ENCODE results near the gene NCAM1. TPM values are rescaled to one million over a fixed set of nuclear protein-coding genes. Genes with fewer than 3 reads are reported as not detected.

NCAM1 gene
- total and polyA plus RNA-seq, 9 of the 15 experiments (the other 6 are each of a cell fraction or from before 2014, with no cell fraction given) = 0.09 to 0.23 TPM; not detected in 7

DNA sequence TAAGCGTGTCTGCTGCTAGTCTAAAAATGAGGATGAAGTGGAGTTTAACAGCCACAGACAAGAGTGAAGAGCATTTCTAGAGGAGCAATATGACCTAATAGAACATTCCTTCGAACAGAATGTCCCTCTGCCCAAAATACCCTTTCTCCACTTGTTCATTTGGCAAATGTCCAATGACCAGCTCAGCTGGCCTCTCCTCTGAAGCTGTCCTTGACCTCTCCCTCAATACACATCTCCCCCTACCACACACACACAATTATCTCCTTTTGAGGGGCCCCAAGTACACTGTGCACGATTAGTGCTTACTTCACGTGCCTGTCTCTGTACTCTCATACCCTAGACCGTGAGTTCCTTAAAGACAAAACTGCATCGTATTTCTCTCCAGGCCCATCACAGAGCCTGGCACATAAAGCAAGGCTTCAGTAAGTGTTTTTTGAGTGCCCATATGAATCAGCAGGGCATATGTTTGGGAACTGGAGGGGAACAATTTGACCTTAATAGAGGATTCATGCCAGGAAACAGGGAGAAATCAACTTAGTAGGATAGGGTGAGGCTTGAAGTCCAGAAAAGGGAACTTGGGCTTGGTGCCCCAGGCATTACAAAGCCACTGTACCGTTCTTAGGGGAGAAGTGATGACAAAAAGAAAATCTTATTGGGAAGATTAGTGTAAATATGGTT lies 18.1 kb upstream of the NCAM1 start (continued):
- TF ChIP-seq, protein P1, sequence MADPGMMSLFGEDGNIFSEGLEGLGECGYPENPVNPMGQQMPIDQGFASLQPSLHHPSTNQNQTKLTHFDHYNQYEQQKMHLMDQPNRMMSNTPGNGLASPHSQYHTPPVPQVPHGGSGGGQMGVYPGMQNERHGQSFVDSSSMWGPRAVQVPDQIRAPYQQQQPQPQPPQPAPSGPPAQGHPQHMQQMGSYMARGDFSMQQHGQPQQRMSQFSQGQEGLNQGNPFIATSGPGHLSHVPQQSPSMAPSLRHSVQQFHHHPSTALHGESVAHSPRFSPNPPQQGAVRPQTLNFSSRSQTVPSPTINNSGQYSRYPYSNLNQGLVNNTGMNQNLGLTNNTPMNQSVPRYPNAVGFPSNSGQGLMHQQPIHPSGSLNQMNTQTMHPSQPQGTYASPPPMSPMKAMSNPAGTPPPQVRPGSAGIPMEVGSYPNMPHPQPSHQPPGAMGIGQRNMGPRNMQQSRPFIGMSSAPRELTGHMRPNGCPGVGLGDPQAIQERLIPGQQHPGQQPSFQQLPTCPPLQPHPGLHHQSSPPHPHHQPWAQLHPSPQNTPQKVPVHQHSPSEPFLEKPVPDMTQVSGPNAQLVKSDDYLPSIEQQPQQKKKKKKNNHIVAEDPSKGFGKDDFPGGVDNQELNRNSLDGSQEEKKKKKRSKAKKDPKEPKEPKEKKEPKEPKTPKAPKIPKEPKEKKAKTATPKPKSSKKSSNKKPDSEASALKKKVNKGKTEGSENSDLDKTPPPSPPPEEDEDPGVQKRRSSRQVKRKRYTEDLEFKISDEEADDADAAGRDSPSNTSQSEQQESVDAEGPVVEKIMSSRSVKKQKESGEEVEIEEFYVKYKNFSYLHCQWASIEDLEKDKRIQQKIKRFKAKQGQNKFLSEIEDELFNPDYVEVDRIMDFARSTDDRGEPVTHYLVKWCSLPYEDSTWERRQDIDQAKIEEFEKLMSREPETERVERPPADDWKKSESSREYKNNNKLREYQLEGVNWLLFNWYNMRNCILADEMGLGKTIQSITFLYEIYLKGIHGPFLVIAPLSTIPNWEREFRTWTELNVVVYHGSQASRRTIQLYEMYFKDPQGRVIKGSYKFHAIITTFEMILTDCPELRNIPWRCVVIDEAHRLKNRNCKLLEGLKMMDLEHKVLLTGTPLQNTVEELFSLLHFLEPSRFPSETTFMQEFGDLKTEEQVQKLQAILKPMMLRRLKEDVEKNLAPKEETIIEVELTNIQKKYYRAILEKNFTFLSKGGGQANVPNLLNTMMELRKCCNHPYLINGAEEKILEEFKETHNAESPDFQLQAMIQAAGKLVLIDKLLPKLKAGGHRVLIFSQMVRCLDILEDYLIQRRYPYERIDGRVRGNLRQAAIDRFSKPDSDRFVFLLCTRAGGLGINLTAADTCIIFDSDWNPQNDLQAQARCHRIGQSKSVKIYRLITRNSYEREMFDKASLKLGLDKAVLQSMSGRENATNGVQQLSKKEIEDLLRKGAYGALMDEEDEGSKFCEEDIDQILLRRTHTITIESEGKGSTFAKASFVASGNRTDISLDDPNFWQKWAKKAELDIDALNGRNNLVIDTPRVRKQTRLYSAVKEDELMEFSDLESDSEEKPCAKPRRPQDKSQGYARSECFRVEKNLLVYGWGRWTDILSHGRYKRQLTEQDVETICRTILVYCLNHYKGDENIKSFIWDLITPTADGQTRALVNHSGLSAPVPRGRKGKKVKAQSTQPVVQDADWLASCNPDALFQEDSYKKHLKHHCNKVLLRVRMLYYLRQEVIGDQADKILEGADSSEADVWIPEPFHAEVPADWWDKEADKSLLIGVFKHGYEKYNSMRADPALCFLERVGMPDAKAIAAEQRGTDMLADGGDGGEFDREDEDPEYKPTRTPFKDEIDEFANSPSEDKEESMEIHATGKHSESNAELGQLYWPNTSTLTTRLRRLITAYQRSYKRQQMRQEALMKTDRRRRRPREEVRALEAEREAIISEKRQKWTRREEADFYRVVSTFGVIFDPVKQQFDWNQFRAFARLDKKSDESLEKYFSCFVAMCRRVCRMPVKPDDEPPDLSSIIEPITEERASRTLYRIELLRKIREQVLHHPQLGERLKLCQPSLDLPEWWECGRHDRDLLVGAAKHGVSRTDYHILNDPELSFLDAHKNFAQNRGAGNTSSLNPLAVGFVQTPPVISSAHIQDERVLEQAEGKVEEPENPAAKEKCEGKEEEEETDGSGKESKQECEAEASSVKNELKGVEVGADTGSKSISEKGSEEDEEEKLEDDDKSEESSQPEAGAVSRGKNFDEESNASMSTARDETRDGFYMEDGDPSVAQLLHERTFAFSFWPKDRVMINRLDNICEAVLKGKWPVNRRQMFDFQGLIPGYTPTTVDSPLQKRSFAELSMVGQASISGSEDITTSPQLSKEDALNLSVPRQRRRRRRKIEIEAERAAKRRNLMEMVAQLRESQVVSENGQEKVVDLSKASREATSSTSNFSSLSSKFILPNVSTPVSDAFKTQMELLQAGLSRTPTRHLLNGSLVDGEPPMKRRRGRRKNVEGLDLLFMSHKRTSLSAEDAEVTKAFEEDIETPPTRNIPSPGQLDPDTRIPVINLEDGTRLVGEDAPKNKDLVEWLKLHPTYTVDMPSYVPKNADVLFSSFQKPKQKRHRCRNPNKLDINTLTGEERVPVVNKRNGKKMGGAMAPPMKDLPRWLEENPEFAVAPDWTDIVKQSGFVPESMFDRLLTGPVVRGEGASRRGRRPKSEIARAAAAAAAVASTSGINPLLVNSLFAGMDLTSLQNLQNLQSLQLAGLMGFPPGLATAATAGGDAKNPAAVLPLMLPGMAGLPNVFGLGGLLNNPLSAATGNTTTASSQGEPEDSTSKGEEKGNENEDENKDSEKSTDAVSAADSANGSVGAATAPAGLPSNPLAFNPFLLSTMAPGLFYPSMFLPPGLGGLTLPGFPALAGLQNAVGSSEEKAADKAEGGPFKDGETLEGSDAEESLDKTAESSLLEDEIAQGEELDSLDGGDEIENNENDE (IDR thresholded peaks at IDR 0.05; ENCODE audit: low read depth, low read length) = no peak
- TF ChIP-seq, protein P2, sequence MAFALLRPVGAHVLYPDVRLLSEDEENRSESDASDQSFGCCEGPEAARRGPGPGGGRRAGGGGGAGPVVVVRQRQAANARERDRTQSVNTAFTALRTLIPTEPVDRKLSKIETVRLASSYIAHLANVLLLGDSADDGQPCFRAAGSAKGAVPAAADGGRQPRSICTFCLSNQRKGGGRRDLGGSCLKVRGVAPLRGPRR (CRISPR knock-in tag; IDR thresholded peaks at IDR 0.05) = no peak
- TF ChIP-seq PHB2 (IDR thresholded peaks at IDR 0.05; ENCODE audit: low read depth) = no peak
- TF ChIP-seq, protein P3, sequence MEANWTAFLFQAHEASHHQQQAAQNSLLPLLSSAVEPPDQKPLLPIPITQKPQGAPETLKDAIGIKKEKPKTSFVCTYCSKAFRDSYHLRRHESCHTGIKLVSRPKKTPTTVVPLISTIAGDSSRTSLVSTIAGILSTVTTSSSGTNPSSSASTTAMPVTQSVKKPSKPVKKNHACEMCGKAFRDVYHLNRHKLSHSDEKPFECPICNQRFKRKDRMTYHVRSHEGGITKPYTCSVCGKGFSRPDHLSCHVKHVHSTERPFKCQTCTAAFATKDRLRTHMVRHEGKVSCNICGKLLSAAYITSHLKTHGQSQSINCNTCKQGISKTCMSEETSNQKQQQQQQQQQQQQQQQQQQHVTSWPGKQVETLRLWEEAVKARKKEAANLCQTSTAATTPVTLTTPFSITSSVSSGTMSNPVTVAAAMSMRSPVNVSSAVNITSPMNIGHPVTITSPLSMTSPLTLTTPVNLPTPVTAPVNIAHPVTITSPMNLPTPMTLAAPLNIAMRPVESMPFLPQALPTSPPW (CRISPR knock-in tag; IDR thresholded peaks at IDR 0.05) = no peak

All from K562 (cell line).